Measurements from ENCODE around the gene ACVR2A. TPM values are rescaled to one million over a fixed set of nuclear protein-coding genes. Genes with fewer than 3 reads are reported as not detected.

Gene ACVR2A
- total and polyA plus RNA-seq, 2 donors (not counting 1 experiment from before 2014, with no cell fraction given) = 0.91 to 2.0 TPM

DNA sequence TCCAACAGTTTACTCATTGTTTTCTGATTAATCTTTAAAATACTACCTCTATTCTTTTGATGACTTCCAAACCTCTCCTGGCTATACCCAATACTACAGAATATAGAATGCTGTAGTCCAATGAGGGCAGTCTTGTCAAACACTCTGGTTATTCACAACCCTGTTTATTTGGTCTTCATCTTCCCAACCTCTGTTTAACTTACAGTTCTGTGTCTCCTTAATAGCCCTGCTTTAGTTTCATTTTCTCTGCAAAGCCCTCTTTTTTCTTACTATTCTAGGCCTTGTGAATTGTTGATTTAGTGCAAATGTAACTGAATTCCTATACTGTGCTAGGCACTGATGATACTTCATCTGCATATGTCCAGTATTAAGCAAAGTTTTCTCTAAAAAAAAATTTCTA lies 40.0 kb downstream of the ACVR2A start:
- Histone ChIP-seq H3K4me1 (ENCODE audit: control insufficient read depth in 2 of 2, insufficient read depth in 2 of 2, low read length in 2 of 2) (no peaks in the 10 kb centered on the region), H3K27ac (ENCODE audit: low read length in 2 of 2) (no peak overlapping the region), H2AFZ (ENCODE audit: insufficient read depth, low read depth, low read length, poor library complexity, severe bottlenecking) (no peak overlapping the region), H3K9ac (ENCODE audit: low read length) (no peak overlapping the region), H3K36me3 (replicated peaks in 1 of 2; ENCODE audit: control extremely low read depth in 1 of 2, control insufficient read depth in 1 of 2, extremely low read depth in 1 of 2, insufficient read depth in 2 of 2, low read length in 1 of 2) (no peaks in the 10 kb centered on the region), H3K79me2 (ENCODE audit: control insufficient read depth, insufficient read depth, low read length) (no peaks in the 10 kb centered on the region), H4K20me1 (ENCODE audit: control insufficient read depth, insufficient read depth, low read length, poor library complexity, severe bottlenecking) (no peaks in the 10 kb centered on the region), H3K4me3 (ENCODE audit: control extremely low read depth in 1 of 5, extremely low read depth in 1 of 5, insufficient read depth in 1 of 5, low read depth in 2 of 5, low read length in 4 of 5) (no peak overlapping the region), H3K27me3 (replicated peaks in 1 of 4; ENCODE audit: control extremely low read depth in 1 of 4, control insufficient read depth in 3 of 4, insufficient read depth in 4 of 4, low read length in 3 of 4) (no peaks in the 10 kb centered on the region), H3K4me2 (replicated peaks; ENCODE audit: low read depth, low read length, poor library complexity, severe bottlenecking) (no peak overlapping the region), H3K9me3 (ENCODE audit: control extremely low read depth in 1 of 3, control insufficient read depth in 2 of 3, insufficient read depth in 1 of 3, low read length in 2 of 3) (no peaks in the 10 kb centered on the region)
- ATAC-seq (ENCODE audit: low read depth) = no peak
- no peaks in the 10 kb centered on the region for H3K27me3 Mint-ChIP-seq
- TF ChIP-seq, protein P1, sequence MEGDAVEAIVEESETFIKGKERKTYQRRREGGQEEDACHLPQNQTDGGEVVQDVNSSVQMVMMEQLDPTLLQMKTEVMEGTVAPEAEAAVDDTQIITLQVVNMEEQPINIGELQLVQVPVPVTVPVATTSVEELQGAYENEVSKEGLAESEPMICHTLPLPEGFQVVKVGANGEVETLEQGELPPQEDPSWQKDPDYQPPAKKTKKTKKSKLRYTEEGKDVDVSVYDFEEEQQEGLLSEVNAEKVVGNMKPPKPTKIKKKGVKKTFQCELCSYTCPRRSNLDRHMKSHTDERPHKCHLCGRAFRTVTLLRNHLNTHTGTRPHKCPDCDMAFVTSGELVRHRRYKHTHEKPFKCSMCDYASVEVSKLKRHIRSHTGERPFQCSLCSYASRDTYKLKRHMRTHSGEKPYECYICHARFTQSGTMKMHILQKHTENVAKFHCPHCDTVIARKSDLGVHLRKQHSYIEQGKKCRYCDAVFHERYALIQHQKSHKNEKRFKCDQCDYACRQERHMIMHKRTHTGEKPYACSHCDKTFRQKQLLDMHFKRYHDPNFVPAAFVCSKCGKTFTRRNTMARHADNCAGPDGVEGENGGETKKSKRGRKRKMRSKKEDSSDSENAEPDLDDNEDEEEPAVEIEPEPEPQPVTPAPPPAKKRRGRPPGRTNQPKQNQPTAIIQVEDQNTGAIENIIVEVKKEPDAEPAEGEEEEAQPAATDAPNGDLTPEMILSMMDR (IDR thresholded peaks at IDR 0.05) = no peak
- no peak for TF ChIP-seq EZH2 (IDR thresholded peaks at IDR 0.05; ENCODE audit: borderline replicate concordance, insufficient read depth, low read depth, low read length, poor library complexity, severe bottlenecking)
- POLR2A ChIA-PET = no interaction called here
- no peaks in the 10 kb centered on the region for H3K9me3 Mint-ChIP-seq (ENCODE audit: insufficient read depth)
- intact Hi-C loops (cut with micrococcal nuclease) = no loop called here
- DNase-seq = no peak
- CTCF ChIA-PET = no interaction called here
- no peak overlapping the region for H3K4me3 Mint-ChIP-seq
- peaks cover 3% of the 10 kb centered on the region for H3K4me1 Mint-ChIP-seq
- H3K27ac Mint-ChIP-seq = no peak overlapping the region

DNA sequence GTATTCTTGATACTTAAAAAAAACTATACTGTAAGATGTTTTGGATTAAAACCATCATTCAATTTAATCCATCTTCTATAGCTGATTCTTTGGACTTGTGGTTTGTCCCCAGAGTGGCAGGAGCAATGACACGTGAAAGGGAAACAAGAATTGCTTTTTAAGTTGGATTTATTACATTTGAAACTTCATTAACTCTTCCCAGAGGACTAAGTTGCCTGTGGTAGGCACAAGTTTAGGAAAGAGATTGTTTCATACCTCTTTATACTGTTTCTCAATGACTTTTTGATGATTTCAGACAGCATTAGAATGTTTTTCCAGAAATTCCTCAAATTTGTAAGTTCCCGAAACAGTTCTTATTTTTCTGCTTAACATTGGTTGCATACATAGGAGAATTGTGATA lies 41.3 kb downstream of the ACVR2A start:
- Histone ChIP-seq H3K27ac (ENCODE audit: low read length in 2 of 2) (no peak overlapping the region), H2AFZ (ENCODE audit: insufficient read depth, low read depth, low read length, poor library complexity, severe bottlenecking) (no peak overlapping the region), H3K36me3 (replicated peaks in 1 of 2; ENCODE audit: control extremely low read depth in 1 of 2, control insufficient read depth in 1 of 2, extremely low read depth in 1 of 2, insufficient read depth in 2 of 2, low read length in 1 of 2) (no peaks in the 10 kb centered on the region), H4K20me1 (ENCODE audit: control insufficient read depth, insufficient read depth, low read length, poor library complexity, severe bottlenecking) (no peaks in the 10 kb centered on the region), H3K4me1 (ENCODE audit: control insufficient read depth in 2 of 2, insufficient read depth in 2 of 2, low read length in 2 of 2) (no peaks in the 10 kb centered on the region), H3K27me3 (replicated peaks in 1 of 4; ENCODE audit: control extremely low read depth in 1 of 4, control insufficient read depth in 3 of 4, insufficient read depth in 4 of 4, low read length in 3 of 4) (no peaks in the 10 kb centered on the region), H3K9me3 (ENCODE audit: control extremely low read depth in 1 of 3, control insufficient read depth in 2 of 3, insufficient read depth in 1 of 3, low read length in 2 of 3) (no peaks in the 10 kb centered on the region), H3K4me3 (ENCODE audit: control extremely low read depth in 1 of 5, extremely low read depth in 1 of 5, insufficient read depth in 1 of 5, low read depth in 2 of 5, low read length in 4 of 5) (no peak overlapping the region), H3K79me2 (ENCODE audit: control insufficient read depth, insufficient read depth, low read length) (no peaks in the 10 kb centered on the region), H3K9ac (ENCODE audit: low read length) (no peak overlapping the region), H3K4me2 (replicated peaks; ENCODE audit: low read depth, low read length, poor library complexity, severe bottlenecking) (no peak overlapping the region)
- Mint-ChIP-seq H3K4me1 (peaks cover 3% of the 10 kb centered on the region), H3K27me3 (no peaks in the 10 kb centered on the region), H3K27ac (no peak overlapping the region), H3K4me3 (no peak overlapping the region), H3K9me3 (ENCODE audit: insufficient read depth) (no peaks in the 10 kb centered on the region)
- CTCF ChIA-PET = no interaction called here
- POLR2A ChIA-PET = no interaction called here
- TF ChIP-seq EZH2 (IDR thresholded peaks at IDR 0.05; ENCODE audit: borderline replicate concordance, insufficient read depth, low read depth, low read length, poor library complexity, severe bottlenecking) = no peak
- TF ChIP-seq, protein P1 (IDR thresholded peaks at IDR 0.05) = no peak
- ATAC-seq (ENCODE audit: low read depth) = no peak
- intact Hi-C loops (cut with micrococcal nuclease) = no loop called here
- DNase-seq = no peak
- no CpG with 5 or more reads among the region's 2 CpGs for WGBS (ENCODE audit: insufficient coverage)
